ENCODE measurements around the gene LRRFIP1.

DNA sequence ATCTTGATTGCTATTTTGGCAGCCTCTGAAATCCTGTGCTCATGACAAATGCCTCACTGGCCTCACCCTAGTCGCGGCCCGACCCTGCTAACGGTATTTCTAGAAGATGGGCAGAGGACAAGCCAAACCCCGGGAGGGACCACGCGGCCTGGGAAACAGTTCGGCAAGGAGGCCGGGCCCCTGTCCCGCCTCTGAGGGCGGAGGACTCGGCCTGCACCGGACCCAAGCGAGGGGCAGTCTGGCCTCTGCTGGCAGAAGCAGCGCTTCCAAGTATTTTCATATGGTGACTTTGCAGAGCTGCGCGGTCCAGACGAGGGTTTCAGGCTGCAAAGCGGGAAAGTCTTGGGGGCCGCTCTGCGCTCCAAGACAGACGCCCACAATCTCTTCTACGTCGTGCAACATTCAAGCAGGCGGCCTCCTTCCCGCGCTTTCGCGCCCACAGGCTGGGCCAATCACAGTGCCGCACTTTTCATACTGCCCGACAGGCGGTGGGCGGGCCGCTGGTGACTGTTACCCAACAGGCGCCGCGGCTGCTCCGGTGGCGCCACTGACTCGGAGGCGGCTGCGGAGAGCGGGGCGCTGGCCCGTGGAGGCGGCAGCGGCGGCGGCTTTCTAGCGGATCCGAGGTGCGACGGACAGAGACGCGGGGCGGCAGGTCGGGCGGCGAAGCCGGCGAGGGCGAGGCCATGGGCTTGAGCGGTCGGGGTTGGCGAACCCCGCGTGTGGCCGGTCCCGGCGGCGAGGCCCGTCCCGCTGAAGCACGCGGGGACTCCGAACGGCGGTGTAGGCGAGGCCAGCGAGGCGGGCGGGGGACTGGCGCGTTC is 171.1 kb downstream of the LRRFIP1 start, which contains the start of gene RBM44:
- TF ChIP-seq, protein P1, sequence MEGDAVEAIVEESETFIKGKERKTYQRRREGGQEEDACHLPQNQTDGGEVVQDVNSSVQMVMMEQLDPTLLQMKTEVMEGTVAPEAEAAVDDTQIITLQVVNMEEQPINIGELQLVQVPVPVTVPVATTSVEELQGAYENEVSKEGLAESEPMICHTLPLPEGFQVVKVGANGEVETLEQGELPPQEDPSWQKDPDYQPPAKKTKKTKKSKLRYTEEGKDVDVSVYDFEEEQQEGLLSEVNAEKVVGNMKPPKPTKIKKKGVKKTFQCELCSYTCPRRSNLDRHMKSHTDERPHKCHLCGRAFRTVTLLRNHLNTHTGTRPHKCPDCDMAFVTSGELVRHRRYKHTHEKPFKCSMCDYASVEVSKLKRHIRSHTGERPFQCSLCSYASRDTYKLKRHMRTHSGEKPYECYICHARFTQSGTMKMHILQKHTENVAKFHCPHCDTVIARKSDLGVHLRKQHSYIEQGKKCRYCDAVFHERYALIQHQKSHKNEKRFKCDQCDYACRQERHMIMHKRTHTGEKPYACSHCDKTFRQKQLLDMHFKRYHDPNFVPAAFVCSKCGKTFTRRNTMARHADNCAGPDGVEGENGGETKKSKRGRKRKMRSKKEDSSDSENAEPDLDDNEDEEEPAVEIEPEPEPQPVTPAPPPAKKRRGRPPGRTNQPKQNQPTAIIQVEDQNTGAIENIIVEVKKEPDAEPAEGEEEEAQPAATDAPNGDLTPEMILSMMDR (IDR thresholded peaks at IDR 0.05; ENCODE audit: borderline replicate concordance, extremely low read depth, low read length, poor library complexity, severe bottlenecking): no peak
- TF ChIP-seq EZH2 (IDR thresholded peaks at IDR 0.05; ENCODE audit: borderline replicate concordance, low read depth, low read length, severe bottlenecking): no peak
